Type B pancreatic cell (in vitro differentiated cells): ENCODE results near the gene POTEM. TPM values are rescaled to one million over a fixed set of nuclear protein-coding genes. Genes with fewer than 3 reads are reported as not detected.
A peak's percentile ranks its signal among the peaks of the same experiment; 100 is the strongest.
"Not testable (repeated sequence)": the region's sequence is repeated elsewhere in the genome, so short reads cannot be mapped to it uniquely, and the experiment has no call there.

Experiments used
- DNase-seq: peaks from one replicate; pipeline ENCODE4 v3.0.0; 2021; ENCODE audit warnings: mixed read lengths; ENCODE audit not compliant: unreplicated experiment; ENCODE audit errors: extremely low spot score
- H3K27ac Mint-ChIP-seq: 2 replicates; pipeline ENCODE4 v1.8.0; 2021; ENCODE audit warnings: mild to moderate bottlenecking, mixed read lengths
- H3K27me3 Mint-ChIP-seq: 2 replicates; pipeline ENCODE4 v1.8.0; 2021; ENCODE audit warnings: mixed read lengths
- H3K36me3 Mint-ChIP-seq: 2 replicates; pipeline ENCODE4 v1.8.0; 2021; ENCODE audit warnings: mixed read lengths
- H3K4me1 Mint-ChIP-seq: one replicate; pipeline ENCODE4 v1.8.0; 2021; ENCODE audit warnings: mixed read lengths; ENCODE audit not compliant: unreplicated experiment
- H3K4me3 Mint-ChIP-seq: 2 replicates; pipeline ENCODE4 v1.8.0; 2021; ENCODE audit warnings: mild to moderate bottlenecking, mixed read lengths
- H3K9me3 Mint-ChIP-seq: 2 replicates; pipeline ENCODE4 v1.8.0; 2021; ENCODE audit warnings: mixed read lengths
- long read RNA-seq: library from polyadenylated mRNA; unstranded; transcript quantifications from one replicate; pipeline ENCODE4 v2.0.0, GENCODE V29; 2020
- total RNA-seq: library from RNA; stranded (reverse); gene quantifications from 2 replicates; pipeline ENCODE4 v1.2.1, GENCODE V29; 2021; ENCODE audit warnings: low replicate concordance

Gene POTEM
- not detected in 2 replicates for total RNA-seq
- long read RNA-seq: 0 reads

DNA sequence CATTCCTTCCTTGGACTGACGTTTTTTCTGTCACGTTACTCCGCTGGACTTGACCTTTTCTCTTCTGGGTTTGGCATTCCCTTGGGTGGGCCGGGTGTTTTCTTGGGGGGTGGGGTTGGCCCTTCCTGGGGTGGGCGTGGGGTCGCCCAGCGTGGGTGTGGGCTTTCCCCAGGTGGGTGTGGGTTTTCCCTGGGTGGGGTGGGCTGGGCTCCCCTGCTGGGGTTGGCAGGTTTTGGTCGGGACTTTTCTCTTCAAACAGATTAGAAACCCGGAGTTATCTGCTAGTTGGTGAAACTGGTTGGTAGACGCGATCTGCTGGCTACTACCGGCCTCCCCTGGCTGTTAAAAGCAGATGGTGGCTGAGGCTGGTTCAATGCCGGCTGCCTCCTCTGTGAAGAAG, at the start of gene POTEM:
TSS of gene POTEM (plus strand) at position 301 of the 400 bp plus-strand sequence. CDS start at position 353, 52 bp downstream.
- H3K4me3 Mint-ChIP-seq, DNase-seq, H3K27me3 Mint-ChIP-seq, H3K4me1 Mint-ChIP-seq, H3K27ac Mint-ChIP-seq, H3K36me3 Mint-ChIP-seq, H3K9me3 Mint-ChIP-seq: not testable (repeated sequence)

DNA sequence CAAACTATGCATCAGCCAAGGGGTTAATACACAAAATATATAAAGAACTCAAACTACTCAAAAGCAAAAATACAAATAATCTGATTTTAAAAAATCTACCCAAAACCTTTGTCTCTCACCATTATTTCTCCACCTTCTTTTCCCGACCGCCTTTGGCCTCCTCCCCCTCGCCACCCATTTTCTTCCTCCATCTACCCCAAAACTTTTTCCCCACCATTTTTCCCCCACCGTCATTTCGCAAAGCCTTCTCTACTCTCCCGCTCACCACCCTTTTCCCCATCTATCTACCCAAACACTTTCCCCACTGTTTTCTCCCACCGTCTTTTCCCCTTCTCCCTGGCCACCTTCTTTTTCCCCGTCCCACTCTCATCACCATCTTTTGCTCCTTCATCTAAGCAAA, 48.9 kb upstream of the POTEM start:
- not testable (repeated sequence) for H3K9me3 Mint-ChIP-seq, H3K4me1 Mint-ChIP-seq, H3K27ac Mint-ChIP-seq

DNA sequence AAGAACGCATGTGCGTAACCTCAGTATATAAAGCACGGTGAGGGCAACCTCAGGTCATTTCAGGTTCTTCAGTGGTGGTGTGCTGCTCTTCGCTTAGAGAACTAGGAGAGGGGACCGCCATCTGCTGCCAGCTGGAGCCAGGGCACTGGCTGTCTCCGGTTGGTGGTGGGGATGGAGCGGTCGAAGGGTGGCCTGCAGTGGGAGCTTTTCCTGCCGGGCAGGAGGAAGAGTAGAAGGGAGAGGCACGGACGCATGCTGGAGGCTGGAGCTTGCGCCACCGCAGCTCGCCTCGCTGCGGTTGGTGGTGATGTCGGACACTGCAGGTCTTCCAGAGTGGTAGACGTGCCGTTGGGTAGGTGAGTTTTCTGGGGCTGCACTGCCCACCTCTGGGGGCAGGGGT, 47.2 kb upstream of the POTEM start:
- H3K9me3 Mint-ChIP-seq, H3K36me3 Mint-ChIP-seq, DNase-seq, H3K27me3 Mint-ChIP-seq, H3K4me1 Mint-ChIP-seq, H3K27ac Mint-ChIP-seq, H3K4me3 Mint-ChIP-seq: not testable (repeated sequence)

More for the DNA sequence above, 48.9 kb upstream of the POTEM start:
- not testable (repeated sequence) for H3K4me3 Mint-ChIP-seq, H3K36me3 Mint-ChIP-seq, DNase-seq, H3K27me3 Mint-ChIP-seq

DNA sequence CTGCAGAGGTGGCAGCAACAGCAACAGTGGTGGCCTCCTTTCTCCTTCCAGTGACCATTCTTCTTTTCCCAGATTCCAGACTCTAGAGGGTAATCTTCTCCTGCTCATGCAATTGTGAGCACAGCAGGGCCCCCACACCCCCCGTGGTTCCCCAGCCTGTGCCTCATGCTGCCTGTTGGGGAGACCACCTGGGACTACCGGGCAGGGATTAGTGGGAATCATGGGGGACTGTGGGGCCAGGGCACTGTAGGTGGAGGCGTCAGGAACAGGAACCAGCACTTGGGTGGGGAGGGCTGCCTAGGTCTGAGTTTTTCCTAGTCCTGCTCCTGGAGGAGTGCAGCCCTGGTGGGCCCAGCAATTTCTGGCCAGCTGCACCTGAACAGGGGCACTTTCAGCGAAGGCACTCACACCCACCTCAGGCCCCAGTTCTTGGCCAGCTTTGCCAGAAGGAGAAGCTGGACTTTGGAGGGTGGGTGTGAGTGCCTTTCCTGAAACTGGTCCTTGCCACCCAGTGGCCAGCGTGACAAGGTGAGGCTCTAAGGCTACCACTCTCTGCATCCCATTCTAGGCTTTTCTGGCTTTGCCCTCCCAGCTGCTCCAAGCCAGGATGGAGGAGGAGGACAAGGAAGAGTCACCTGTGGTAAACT, 46.1 kb upstream of the POTEM start:
- not testable (repeated sequence) for H3K27ac Mint-ChIP-seq, DNase-seq, H3K9me3 Mint-ChIP-seq, H3K4me1 Mint-ChIP-seq, H3K4me3 Mint-ChIP-seq, H3K27me3 Mint-ChIP-seq, H3K36me3 Mint-ChIP-seq

DNA sequence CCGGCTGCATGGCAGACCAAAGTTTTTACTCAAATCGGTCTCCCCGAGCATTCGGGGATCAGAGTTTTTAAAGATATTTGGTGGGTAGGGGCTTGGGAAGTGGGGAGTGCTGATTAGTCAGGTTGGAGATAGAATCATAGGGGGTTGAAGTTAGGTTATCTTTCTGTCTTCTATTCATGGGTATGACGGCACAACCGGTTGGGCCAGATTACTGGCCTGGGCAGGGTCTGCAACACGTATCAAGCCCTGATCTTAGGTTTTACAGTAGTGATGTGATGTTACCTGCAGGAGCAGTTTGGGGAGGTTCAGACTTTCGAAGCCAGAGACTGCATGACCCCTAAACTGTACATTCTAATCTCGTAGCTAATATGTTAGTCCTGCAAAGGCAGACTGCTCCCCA, 30.4 kb upstream of the POTEM start:
- H3K27me3 Mint-ChIP-seq, DNase-seq, H3K4me3 Mint-ChIP-seq, H3K9me3 Mint-ChIP-seq, H3K4me1 Mint-ChIP-seq, H3K36me3 Mint-ChIP-seq, H3K27ac Mint-ChIP-seq: not testable (repeated sequence)

DNA sequence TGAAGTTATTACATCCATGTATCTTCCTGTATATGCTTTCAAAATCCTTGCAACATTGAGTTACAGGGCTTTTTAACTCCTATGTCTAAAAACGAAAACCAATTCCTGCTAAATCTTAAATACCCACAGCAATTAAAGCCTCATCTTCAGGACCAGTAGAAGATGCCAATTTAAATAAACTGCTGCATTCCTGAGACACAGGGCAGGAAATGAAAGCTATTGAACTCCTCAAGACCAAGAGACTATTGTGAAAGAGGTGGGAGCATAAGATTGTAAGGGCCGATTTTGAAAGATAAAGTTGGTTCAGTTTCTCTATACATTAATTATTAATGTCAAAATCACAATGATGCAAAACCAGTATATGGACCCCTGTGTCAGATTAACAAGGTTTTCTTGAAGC, 28.5 kb upstream of the POTEM start:
- not testable (repeated sequence) for DNase-seq, H3K27me3 Mint-ChIP-seq, H3K9me3 Mint-ChIP-seq, H3K4me1 Mint-ChIP-seq, H3K4me3 Mint-ChIP-seq, H3K27ac Mint-ChIP-seq, H3K36me3 Mint-ChIP-seq

DNA sequence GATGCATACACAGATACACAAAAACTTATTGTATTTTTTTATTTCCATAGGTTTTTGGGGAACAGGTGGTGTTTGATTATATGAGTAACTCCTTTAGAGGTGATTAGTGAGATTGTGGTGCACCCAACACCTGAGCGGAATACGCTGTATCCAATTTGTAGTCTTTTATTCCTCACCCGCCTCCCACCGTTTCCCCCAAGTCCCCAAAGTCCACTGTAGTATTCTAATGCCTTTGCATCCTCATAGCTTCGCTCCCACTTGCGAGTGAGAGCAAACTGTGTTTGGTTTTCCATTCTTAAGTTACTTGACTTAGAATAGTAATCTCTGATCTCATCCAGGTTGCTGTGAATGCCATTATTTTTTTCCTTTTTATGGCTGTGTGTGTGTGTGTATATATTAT, 17.3 kb upstream of the POTEM start:
- not testable (repeated sequence) for H3K36me3 Mint-ChIP-seq, DNase-seq, H3K27ac Mint-ChIP-seq, H3K9me3 Mint-ChIP-seq, H3K4me1 Mint-ChIP-seq, H3K27me3 Mint-ChIP-seq, H3K4me3 Mint-ChIP-seq

DNA sequence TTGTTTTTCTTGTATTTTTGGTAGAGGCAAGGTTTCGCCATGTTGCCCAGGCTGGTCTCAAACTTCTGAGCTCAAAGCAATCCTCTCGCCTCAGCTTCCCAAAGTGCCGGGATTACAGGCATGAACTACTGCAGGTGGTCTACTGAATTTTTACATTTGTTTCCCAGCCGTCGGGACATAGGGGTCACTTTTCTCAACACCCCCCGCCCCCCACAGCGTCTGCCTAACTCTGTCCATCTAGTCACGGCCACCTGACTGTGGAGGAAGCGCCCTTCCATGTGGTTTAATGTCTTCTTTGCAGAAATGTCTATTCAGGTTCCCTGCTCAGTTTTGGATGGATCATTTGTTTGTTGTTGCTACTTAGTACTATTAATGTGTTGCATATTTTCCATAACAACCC, 14.1 kb upstream of the POTEM start:
- not testable (repeated sequence) for H3K4me1 Mint-ChIP-seq, H3K4me3 Mint-ChIP-seq, H3K9me3 Mint-ChIP-seq, H3K27me3 Mint-ChIP-seq, H3K36me3 Mint-ChIP-seq, H3K27ac Mint-ChIP-seq
- peak; percentile 70 for DNase-seq

DNA sequence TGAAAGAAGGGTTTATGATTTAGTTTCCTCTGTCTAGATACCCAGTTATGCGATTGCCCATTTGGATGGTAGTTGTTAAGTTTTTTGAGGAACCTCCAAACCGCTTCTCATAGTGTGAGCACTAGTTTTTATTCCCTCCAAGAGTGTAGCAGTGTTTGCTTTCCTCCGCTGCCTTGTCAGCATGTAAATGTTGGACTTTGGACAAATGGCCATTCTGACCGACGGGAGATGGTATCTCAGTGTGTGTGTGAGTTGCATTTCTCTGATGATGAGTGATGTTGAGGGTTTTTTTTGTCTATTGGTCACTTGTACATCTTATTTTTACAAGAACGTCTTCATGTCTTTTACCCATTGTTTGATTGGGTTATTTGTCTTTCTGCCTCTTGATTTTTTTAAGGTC, 11.4 kb upstream of the POTEM start:
- H3K4me3 Mint-ChIP-seq, H3K27me3 Mint-ChIP-seq, H3K9me3 Mint-ChIP-seq, DNase-seq, H3K27ac Mint-ChIP-seq, H3K4me1 Mint-ChIP-seq, H3K36me3 Mint-ChIP-seq: not testable (repeated sequence)

DNA sequence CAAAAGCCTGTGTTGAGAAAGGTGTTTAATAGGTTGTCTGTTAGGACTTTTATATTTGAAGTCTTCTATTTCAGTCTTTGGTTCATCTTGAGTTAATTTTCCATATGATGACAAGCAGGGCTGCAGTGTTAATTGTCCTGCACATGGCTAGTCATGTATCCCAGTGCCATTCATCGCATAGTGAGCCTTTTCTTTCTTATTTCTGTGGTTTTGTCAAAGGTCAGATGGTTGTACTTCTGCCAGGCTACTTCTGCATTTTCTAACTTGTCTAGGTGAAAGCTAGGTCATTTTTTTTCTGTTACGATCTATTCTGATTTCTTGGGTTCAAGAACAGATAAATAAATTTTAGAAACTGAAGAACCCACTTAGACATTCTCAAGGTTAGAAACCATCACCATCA, 5.7 kb upstream of the POTEM start:
- not testable (repeated sequence) for H3K9me3 Mint-ChIP-seq, H3K4me1 Mint-ChIP-seq, DNase-seq, H3K36me3 Mint-ChIP-seq, H3K27me3 Mint-ChIP-seq, H3K4me3 Mint-ChIP-seq, H3K27ac Mint-ChIP-seq

DNA sequence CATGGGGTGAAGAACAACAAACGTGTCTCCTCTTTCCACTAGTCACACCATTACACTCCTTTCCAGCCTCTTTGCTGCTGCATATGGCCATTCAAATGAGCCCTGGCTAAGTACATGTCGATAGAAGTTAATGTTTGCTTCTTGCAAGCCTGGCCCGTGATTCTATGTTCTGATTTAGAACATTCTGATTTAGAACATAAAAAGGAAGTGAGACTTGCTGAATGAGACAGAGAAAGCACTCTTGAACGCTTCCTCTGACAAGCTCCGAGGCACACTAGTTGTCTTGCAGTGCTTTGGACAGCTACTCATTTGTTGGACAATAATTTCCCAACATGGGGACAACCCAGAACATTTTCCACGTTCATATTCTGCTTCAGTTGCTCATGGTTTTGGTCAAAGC, 5.1 kb upstream of the POTEM start:
- H3K27ac Mint-ChIP-seq, DNase-seq, H3K9me3 Mint-ChIP-seq, H3K4me1 Mint-ChIP-seq, H3K27me3 Mint-ChIP-seq, H3K36me3 Mint-ChIP-seq, H3K4me3 Mint-ChIP-seq: not testable (repeated sequence)

DNA sequence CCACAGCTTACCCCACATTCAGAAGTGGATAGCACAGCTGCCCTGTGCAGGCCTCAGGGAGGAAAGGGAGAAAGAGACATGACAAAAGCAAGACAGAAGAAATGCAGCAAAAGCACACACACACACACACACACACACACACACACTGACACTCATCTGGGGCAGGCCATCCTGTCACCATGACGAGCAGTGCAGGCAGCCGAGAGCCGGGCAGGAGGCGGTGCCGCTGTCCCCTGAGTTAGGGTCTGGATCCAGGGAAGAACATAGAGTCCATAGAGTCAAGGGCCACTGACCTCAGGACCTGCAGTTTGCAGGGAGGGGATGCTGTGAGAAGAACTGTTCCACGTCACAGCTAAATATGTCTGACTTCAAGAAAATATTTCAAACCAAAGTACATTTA, 4.0 kb upstream of the POTEM start:
- not testable (repeated sequence) for H3K4me3 Mint-ChIP-seq, DNase-seq, H3K4me1 Mint-ChIP-seq, H3K27ac Mint-ChIP-seq, H3K9me3 Mint-ChIP-seq, H3K27me3 Mint-ChIP-seq, H3K36me3 Mint-ChIP-seq

DNA sequence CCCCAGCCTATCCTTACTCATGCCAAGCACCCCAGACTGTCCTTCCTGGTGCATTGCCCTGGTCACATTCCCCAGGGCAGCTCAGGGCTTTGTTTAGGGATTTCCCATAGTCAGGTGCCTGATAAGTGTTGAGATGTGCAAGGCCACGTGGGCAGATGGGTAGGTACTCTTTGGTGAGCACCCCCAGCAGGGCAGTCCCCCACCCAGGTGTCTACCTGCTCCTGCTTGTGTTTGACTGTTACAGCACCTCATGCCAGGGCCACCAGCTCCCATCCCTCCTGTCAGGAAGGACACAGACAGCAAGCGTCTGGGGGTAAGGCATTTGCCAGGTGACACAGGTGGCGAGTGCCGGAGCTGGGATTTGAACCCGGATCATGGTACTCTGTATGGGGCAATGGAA, 2.4 kb upstream of the POTEM start:
- H3K4me3 Mint-ChIP-seq, H3K27me3 Mint-ChIP-seq, H3K36me3 Mint-ChIP-seq, H3K9me3 Mint-ChIP-seq, H3K4me1 Mint-ChIP-seq, DNase-seq, H3K27ac Mint-ChIP-seq: not testable (repeated sequence)

DNA sequence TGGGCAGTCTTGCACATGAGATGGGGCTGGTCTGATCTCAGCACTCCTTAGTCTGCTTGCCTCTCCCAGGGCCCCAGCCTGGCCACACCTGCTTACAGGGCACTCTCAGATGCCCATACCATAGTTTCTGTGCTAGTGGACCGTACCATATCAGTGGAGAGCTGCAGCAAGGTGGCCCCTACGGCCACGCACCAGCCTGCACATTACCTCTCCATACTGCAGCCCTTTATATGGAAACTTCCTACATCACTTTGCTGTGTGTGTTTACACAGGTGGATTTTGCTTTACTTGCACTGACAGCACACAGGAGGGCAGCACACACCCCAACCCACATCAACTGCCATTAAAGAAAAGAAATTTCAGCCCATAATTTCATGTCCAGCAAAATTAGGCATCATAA, 35.3 kb downstream of the POTEM start:
- H3K27me3 Mint-ChIP-seq, H3K4me1 Mint-ChIP-seq, H3K9me3 Mint-ChIP-seq, H3K4me3 Mint-ChIP-seq, H3K36me3 Mint-ChIP-seq, H3K27ac Mint-ChIP-seq: not testable (repeated sequence)
- DNase-seq: peak; percentile 29

DNA sequence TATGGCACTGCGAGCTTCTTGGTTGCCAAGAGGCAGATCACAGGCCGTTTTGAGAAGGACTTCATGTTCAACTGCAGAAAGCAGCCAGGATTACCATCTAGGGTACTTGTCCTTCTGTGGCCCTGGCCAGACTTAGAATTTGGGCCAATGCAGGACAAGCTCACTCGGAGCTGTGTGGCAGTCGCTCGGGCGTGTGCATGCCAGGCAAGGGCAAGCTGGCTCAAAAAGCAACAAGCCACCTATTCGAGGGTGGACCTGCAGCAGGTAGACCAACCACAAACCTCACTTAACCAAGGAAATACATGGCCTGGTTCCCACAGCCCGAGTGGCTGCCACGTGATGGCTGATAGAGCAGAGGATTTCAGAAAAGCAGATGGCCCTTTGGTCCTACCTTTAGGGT, 39.3 kb downstream of the POTEM start:
- H3K27ac Mint-ChIP-seq, H3K4me3 Mint-ChIP-seq, DNase-seq, H3K36me3 Mint-ChIP-seq, H3K9me3 Mint-ChIP-seq, H3K4me1 Mint-ChIP-seq, H3K27me3 Mint-ChIP-seq: not testable (repeated sequence)
